SKM-1 (cell line): ENCODE results near the gene NME4.

Experiments
- DNase-seq: peaks from one replicate; lab custom pipeline; 2025; ENCODE audit not compliant: unreplicated experiment; lab: John Stamatoyannopoulos, UW

Gene NME4

GRCh38 chr16:425082-425718, 28.2 kb downstream of the NME4 start, which contains the start of gene RAB11FIP3:
RAB11FIP3 (plus strand) TSS chr16:425649; CDS start chr16:426007, 358 bp downstream.
- DNase-seq = peak; percentile 44

GRCh38 chr16:425740-426114, 28.7 kb downstream of the NME4 start:
- no peak for DNase-seq

- no peak for DNase-seq
These were observed 29.3 kb downstream of the NME4 start for GRCh38 chr16:426115-426905.

- DNase-seq = no peak
These were observed 29.9 kb downstream of the NME4 start for GRCh38 chr16:426906-427249.

GRCh38 chr16:427250-427649, 30.3 kb downstream of the NME4 start:
- no peak for DNase-seq

GRCh38 chr16:430904-431303, 33.9 kb downstream of the NME4 start:
- no peak for DNase-seq

GRCh38 chr16:440627-441026, 43.6 kb downstream of the NME4 start:
- DNase-seq = no peak

- DNase-seq = no peak
These were observed 44.4 kb downstream of the NME4 start for GRCh38 chr16:441447-441846.

- no peak for DNase-seq
These were observed 46.0 kb downstream of the NME4 start for GRCh38 chr16:442976-443375.

GRCh38 chr16:444027-444426, 47.0 kb downstream of the NME4 start:
- DNase-seq = no peak

- DNase-seq = no peak
These were observed 48.6 kb downstream of the NME4 start for GRCh38 chr16:445566-445965.
